ENCODE data around the gene FGF22.
"Not testable (repeated sequence)": the region's sequence is repeated elsewhere in the genome, so short reads cannot be mapped to it uniquely, and the experiment has no call there.

DNA sequence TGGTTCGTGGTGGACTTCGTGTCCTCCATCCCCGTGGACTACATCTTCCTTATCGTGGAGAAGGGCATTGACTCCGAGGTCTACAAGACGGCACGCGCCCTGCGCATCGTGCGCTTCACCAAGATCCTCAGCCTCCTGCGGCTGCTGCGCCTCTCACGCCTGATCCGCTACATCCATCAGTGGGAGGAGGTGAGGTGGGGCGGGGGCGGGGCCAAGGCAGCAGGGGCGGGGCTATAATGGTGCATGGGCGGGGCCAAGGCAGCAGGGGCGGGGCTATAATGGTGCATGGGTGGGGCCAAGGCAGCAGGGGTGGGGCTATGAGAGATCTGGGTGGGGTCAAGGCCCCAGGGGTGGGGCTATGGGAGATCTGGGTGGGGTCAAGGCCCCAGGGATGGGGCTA, 35.9 kb upstream of the FGF22 start:
- TF ChIP-seq, protein P1, sequence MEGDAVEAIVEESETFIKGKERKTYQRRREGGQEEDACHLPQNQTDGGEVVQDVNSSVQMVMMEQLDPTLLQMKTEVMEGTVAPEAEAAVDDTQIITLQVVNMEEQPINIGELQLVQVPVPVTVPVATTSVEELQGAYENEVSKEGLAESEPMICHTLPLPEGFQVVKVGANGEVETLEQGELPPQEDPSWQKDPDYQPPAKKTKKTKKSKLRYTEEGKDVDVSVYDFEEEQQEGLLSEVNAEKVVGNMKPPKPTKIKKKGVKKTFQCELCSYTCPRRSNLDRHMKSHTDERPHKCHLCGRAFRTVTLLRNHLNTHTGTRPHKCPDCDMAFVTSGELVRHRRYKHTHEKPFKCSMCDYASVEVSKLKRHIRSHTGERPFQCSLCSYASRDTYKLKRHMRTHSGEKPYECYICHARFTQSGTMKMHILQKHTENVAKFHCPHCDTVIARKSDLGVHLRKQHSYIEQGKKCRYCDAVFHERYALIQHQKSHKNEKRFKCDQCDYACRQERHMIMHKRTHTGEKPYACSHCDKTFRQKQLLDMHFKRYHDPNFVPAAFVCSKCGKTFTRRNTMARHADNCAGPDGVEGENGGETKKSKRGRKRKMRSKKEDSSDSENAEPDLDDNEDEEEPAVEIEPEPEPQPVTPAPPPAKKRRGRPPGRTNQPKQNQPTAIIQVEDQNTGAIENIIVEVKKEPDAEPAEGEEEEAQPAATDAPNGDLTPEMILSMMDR (IDR thresholded peaks at IDR 0.05): not testable (repeated sequence)
- TF ChIP-seq POLR2A (IDR thresholded peaks at IDR 0.05): not testable (repeated sequence)
